SK-N-SH (cell line): Measurements from ENCODE around the gene OVOL3.

Source experiments
- RFX5 ChIP-seq: IDR thresholded peaks from 2 replicates; pipeline ENCODE4 v1.6.1; 2012; ENCODE audit warnings: mild to moderate bottlenecking, improper control_type of control experiment, low read length
- TAF1 ChIP-seq: IDR thresholded peaks from 2 replicates; pipeline ENCODE4 v1.6.1; 2012; ENCODE audit warnings: low read depth, mild to moderate bottlenecking, low read length, moderate library complexity, borderline replicate concordance
- TF ChIP-seq, protein P1 (sequence below): IDR thresholded peaks from 2 replicates; pipeline ENCODE4 v1.6.1; 2012; ENCODE audit warnings: mild to moderate bottlenecking, low read depth, low read length, moderate library complexity

DNA sequence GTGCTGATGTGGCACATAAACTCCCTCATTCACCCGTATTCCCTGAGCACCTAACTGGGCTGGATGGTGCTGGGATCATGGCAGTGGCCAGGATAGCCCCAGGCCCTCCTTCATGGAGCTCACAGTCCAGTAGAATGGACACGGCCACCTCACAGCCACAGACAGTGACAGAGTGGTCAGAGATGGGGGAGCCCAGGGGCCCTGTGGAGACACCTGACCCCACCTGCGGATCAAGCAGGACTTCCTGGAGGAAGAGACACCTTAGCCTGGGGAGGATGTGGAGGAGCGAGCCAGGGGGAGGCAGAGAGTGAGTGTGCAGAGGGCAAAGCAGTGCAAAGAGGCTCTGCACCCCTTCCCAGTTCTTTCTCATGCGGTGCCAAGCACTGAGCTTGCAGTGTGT, 21.1 kb upstream of the OVOL3 start:
- TF ChIP-seq, protein P1, sequence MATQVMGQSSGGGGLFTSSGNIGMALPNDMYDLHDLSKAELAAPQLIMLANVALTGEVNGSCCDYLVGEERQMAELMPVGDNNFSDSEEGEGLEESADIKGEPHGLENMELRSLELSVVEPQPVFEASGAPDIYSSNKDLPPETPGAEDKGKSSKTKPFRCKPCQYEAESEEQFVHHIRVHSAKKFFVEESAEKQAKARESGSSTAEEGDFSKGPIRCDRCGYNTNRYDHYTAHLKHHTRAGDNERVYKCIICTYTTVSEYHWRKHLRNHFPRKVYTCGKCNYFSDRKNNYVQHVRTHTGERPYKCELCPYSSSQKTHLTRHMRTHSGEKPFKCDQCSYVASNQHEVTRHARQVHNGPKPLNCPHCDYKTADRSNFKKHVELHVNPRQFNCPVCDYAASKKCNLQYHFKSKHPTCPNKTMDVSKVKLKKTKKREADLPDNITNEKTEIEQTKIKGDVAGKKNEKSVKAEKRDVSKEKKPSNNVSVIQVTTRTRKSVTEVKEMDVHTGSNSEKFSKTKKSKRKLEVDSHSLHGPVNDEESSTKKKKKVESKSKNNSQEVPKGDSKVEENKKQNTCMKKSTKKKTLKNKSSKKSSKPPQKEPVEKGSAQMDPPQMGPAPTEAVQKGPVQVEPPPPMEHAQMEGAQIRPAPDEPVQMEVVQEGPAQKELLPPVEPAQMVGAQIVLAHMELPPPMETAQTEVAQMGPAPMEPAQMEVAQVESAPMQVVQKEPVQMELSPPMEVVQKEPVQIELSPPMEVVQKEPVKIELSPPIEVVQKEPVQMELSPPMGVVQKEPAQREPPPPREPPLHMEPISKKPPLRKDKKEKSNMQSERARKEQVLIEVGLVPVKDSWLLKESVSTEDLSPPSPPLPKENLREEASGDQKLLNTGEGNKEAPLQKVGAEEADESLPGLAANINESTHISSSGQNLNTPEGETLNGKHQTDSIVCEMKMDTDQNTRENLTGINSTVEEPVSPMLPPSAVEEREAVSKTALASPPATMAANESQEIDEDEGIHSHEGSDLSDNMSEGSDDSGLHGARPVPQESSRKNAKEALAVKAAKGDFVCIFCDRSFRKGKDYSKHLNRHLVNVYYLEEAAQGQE, result no peak
- no peak for TF ChIP-seq TAF1
- no peak for TF ChIP-seq RFX5
